DMS153 (cell line): ENCODE data around the gene SMIM45.
A peak's percentile ranks its signal among the peaks of the same experiment; 100 is the strongest.
"Not testable (repeated sequence)": the region's sequence is repeated elsewhere in the genome, so short reads cannot be mapped to it uniquely, and the experiment has no call there.

Experiments
- DNase-seq: peaks from one replicate; lab custom pipeline; 2025; lab: John Stamatoyannopoulos, UW

The SMIM45 gene

GRCh38 chr22:41935015-41935351 lies 17.0 kb upstream of the SMIM45 start:
- DNase-seq, result no peak

- DNase-seq, result no peak
Observed at GRCh38 chr22:41935509-41935908, 16.4 kb upstream of the SMIM45 start.

GRCh38 chr22:41936894-41937169 lies 15.1 kb upstream of the SMIM45 start:
- DNase-seq, result no peak

GRCh38 chr22:41939981-41940831 lies 11.7 kb upstream of the SMIM45 start:
- DNase-seq, result peak; percentile 90

DNA sequence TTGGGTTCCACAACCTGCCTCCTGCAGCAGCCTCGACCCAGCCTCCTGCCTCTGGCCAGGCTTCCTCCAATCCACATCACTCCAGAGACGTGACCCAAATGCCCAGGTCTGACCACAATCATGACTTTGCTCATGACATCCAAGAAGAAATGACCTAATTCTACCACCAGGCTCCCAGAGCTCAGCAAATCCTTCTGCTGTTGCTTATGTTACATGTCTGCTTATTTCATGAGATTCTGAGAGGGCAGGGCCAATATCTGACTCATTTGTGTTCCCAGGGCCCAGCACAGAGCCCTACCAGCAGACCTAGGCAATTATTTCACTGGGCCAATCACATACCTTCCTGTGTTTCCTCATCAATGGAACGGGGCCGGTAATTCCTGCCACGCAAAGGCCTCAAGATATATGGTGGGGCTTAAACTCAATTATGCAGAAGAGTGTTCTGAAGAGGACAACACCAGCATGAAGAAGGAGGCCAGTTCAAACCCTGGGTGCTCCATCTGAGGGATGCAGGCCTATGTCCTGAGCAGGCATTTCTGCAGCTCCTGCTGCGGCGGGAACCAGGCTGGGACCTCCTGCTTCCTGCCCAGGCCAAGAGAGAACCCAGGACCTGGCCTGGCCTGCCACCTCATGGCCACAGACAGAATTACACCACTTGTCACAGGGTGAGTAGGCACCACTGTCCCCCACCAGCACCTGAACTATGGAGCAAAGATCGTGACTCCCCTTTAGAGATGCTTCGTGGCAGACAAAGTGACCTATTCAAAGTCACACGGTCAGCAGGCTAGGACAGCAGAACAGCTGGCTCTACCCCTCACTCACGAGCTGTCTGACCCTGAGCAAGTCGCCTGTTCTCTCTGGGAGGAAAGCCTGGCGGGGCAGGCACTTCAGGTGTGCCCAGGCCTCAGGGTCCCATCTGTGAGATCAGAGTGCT lies 10.9 kb upstream of the SMIM45 start:
- peak; percentile 64 for DNase-seq

- DNase-seq, result no peak
Observed at GRCh38 chr22:41943661-41944209, 8.2 kb upstream of the SMIM45 start.

GRCh38 chr22:41946629-41947423 lies 5.1 kb upstream of the SMIM45 start, which contains the start of gene CENPM:
Gene CENPM, minus strand, starts transcription at chr22:41947152. Its CDS starts 76 bp downstream, at chr22:41947076.
- peak; percentile 95 for DNase-seq

DNA sequence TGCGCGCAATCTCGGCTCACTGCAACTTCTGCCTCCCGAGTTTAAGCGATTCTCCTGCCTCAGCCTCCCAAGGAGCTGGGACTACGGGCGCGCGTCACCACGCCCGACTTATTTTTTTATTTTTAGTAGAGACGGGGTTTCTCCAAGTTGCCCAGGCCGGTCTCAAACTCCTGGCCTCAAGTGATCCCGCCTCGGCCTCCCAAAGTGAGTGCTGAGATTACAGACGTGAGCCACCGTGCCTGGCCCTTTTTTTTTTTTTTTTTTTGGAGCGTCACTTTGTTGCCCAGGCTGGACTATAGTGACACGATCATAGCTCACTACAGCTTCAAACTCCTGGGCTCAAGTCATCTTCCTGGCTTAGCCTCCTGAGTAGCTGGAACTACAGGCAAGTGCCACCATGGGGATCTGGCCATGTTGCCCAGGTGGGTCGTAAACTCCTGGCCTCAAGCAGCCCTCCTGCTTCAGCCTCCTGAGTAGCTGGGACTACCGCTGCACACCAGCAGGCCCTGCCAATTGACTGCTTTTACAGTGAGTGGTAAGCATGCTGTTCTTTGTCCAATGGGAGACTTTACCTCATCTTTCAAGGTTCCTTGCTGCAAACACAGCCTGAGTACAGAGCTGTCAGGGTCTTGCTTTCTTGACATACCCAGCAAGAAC lies 4.4 kb upstream of the SMIM45 start:
- no peak for DNase-seq

GRCh38 chr22:41948142-41948541 lies 3.8 kb upstream of the SMIM45 start:
- DNase-seq, result no peak

- not testable (repeated sequence) for DNase-seq
Observed at GRCh38 chr22:41948928-41949296, 3.0 kb upstream of the SMIM45 start.

- no peak for DNase-seq
Observed at GRCh38 chr22:41949297-41949965, 2.5 kb upstream of the SMIM45 start.

GRCh38 chr22:41952713-41953112 lies 763 bp downstream of the SMIM45 start:
- no peak for DNase-seq

- DNase-seq, result no peak
Observed at GRCh38 chr22:41957941-41958556, 6.1 kb downstream of the SMIM45 start.

GRCh38 chr22:41963453-41964111 lies 11.6 kb downstream of the SMIM45 start:
- DNase-seq, result no peak

DNA sequence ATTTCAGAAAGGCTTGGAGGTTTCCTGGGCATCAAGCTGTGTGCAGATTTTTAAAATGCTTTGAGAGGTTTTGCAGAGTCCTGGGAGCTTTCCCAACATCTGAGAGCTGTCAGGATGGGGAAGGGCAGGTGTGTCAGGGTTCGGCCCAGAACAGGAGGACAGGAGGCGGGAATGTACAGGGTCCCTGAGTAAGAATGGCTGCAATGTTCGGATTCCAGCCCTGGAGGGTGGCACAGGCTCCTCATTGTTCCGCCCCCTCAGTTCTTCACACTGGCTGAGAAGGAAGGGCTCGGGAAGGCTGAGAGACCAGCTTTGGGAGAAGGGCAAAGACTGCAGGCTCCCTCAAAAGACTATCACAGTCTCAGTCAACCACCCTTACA lies 12.2 kb downstream of the SMIM45 start:
- DNase-seq, result no peak

GRCh38 chr22:41966225-41966606 lies 14.3 kb downstream of the SMIM45 start:
- no peak for DNase-seq

DNA sequence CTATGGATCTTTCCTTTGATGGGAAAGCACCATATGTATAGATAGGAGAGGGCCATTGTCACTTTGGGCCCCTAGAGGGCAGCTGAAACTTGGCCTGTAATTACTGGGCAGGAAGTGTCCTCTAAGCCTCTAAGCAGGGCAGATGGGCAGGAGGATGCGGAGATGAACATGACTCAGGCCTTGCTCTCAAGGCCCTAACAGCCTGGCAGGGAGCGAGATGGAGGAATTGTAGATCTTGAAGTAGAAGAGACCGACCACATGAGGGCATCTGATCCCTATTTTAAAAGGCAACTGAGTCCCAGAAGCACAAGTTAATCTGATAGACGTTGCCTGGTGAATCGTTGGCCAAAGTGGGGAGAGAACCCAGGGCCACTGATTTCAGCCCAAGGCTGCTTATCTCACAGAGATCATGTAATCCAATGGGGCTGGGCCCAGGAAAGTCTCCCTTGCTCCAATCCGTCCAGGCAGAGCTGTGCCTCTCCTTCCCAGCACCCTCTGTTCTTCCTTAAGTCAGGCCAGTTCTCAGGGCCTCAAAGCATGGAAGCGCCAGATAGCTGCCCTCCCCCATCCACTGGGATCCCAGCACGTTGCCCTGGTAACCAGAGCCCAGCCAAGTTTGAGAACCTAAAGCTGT lies 14.8 kb downstream of the SMIM45 start:
- peak; percentile 38 for DNase-seq

DNA sequence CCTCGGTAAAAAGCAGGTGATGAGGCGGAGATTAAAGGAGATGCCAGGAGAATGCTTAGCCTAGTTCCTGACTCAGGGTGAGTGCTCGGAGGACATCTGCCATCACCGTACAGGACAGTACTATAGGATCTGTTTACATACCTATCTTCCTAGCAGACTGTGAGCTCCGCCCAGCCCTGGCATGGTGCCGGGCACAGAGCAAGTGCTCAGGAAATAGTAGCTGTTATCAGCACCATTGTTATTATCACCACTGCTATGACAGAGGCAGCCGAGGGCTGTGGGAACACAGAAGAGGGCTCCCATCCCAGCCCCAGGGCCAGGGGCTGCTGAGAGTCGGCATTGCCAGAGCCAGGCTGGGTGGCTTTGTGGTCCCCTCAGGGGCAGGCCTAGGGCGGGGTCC lies 16.7 kb downstream of the SMIM45 start:
- peak; percentile 68 for DNase-seq

DNA sequence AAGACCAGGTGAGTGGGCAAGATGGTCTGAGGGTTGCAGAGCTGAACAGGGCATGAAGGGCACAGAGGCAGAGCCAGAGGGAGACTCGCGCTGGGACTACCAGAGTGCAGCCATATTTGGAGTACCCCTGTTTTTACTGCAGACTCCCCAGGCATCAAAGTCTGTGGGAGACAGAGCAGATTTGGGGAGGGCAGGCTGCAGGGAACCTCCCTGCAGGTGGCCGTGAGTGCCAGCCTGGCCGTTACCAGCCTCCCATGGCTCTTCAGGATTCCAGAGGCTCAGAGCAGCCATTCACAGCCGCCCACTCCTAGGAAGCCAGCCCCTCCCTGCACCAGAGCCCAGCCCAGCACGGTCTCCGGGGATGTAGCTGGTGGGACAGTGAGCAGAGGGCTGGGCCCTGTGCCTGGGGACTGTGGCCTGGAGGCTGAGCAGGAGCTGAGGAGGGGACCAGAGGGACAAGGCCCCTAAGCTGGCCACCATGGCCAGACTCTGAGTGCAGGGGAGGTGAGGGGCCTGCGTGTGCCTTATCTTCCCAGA lies 17.2 kb downstream of the SMIM45 start, which contains the start of gene SEPTIN3:
Gene SEPTIN3, plus strand, starts transcription at position 334 of the 537 bp plus-strand sequence. CDS start 2,050 bp downstream, outside the sequence.
- DNase-seq, result no peak
